Hepatocyte (in vitro differentiated cells): ENCODE measurements around the gene OPN1SW. TPM values are rescaled to one million over a fixed set of nuclear protein-coding genes. Genes with fewer than 3 reads are reported as not detected.

Source experiments
- DNase-seq: peaks from one replicate; pipeline ENCODE4 v3.0.0-alpha.2; 2016; ENCODE audit warnings: low spot score
- H2AFZ ChIP-seq: fragments of 200-600 bp; sonication (generic); 2 replicates; pipeline ENCODE4 v1.6.0; 2016; ENCODE audit warnings: antibody characterized with exemption, mild to moderate bottlenecking
- H3K27ac ChIP-seq: fragments of 200-600 bp; sonication (generic); 2 replicates; pipeline ENCODE4 v1.5.1; 2016; ENCODE audit warnings: mild to moderate bottlenecking
- H3K27me3 ChIP-seq: fragments of 200-600 bp; sonication (generic); 2 replicates; pipeline ENCODE4 v1.6.1; 2016
- H3K36me3 ChIP-seq: fragments of 200-600 bp; sonication (generic); replicated peaks from 2 replicates; pipeline ENCODE4 v1.5.1; 2016; ENCODE audit warnings: low read depth; ENCODE audit not compliant: insufficient read depth
- H3K4me1 ChIP-seq: fragments of 200-600 bp; sonication (generic); 2 replicates; pipeline ENCODE4 v1.5.1; 2016; ENCODE audit warnings: mild to moderate bottlenecking, moderate library complexity; ENCODE audit not compliant: insufficient read depth
- H3K4me2 ChIP-seq: fragments of 200-600 bp; sonication (generic); 2 replicates; pipeline ENCODE4 v1.6.0; 2016
- H3K4me3 ChIP-seq: fragments of 200-600 bp; sonication (generic); 2 replicates; pipeline ENCODE4 v1.5.1; 2016; ENCODE audit warnings: mild to moderate bottlenecking
- H3K79me2 ChIP-seq: fragments of 200-600 bp; sonication (generic); 2 replicates; pipeline ENCODE4 v1.6.0; 2017; ENCODE audit warnings: mild to moderate bottlenecking
- H3K9me2 ChIP-seq: fragments of 200-600 bp; sonication (generic); replicated peaks from 2 replicates; pipeline ENCODE4 v1.6.0; 2017; ENCODE audit warnings: mild to moderate bottlenecking; ENCODE audit not compliant: insufficient read depth
- H3K9me3 ChIP-seq: fragments of 200-600 bp; sonication (generic); 2 replicates; pipeline ENCODE4 v1.5.1; 2016; ENCODE audit warnings: low read depth, mild to moderate bottlenecking
- H4K20me1 ChIP-seq: fragments of 200-600 bp; sonication (generic); 2 replicates; pipeline ENCODE4 v1.6.0; 2016; ENCODE audit warnings: mild to moderate bottlenecking; ENCODE audit not compliant: insufficient read depth, poor library complexity, severe bottlenecking
- EZH2 ChIP-seq: fragments of 200-600 bp; sonication (generic); IDR thresholded peaks from 2 replicates; pipeline ENCODE4 v1.6.1; 2016; ENCODE audit warnings: antibody characterized with exemption, mild to moderate bottlenecking, borderline replicate concordance
- EZH2phosphoT487 ChIP-seq: fragments of 200-600 bp; sonication (generic); IDR thresholded peaks from one replicate; pipeline ENCODE4 v1.6.1; 2018; ENCODE audit warnings: antibody characterized with exemption, mild to moderate bottlenecking, low read depth, moderate library complexity; ENCODE audit not compliant: unreplicated experiment, severe bottlenecking
- WGBS: methylation state at CpG from one replicate; pipeline ENCODE4 v1.1.6; 2016; ENCODE audit warnings: low lambda C conversion rate; ENCODE audit errors: missing lambda C conversion rate; 5-methylcytosine and 5-hydroxymethylcytosine counted together
- polyA plus RNA-seq: library from polyadenylated mRNA; unstranded; fragments of >200 nt; fragmentation: Nextera tagmentation; extraction: Ambion mirVana; gene quantifications from 2 replicates; pipeline ENCODE4 v1.2.1, GENCODE V29; 2016
- total RNA-seq: library from RNA; depleted of rRNA; stranded (reverse); fragments of >200 nt; gene quantifications from 2 replicates; pipeline ENCODE4 v1.2.3, GENCODE V29; 2014
- TF ChIP-seq, protein P1 (sequence below): fragments of 200-600 bp; sonication (generic); IDR thresholded peaks from 2 replicates; pipeline ENCODE4 v1.5.1; 2016; ENCODE audit warnings: antibody characterized with exemption, mild to moderate bottlenecking; ENCODE audit not compliant: poor library complexity

Gene OPN1SW
- total and polyA plus RNA-seq, 2 experiments from 2014 or later, result not detected

DNA sequence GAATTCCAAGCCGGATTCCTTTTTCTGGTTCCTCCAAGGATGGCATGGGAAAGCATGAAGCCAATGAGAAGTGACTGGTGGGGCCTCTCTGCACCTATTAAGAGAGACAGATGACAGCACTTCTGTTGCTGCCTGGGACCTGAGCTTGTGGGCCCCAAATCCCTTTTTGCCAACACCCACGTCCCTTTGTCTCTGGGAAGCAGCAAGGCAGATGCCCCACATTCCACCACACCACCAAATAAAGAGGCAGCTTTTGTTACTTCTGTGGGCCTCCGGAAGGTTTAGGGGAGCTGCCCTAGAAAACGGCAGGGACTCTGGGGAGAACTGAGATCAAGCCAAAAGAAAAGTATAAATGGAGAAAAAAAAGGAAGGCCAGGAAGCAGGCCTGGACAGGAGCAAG is 19.5 kb upstream of the OPN1SW start:
- H3K27ac ChIP-seq, result no peak overlapping the region
- no peaks in the 10 kb centered on the region for H3K9me3 ChIP-seq
- WGBS, result 94% methylated on average over 4 of the region's 4 CpGs
- H3K4me3 ChIP-seq, result no peak overlapping the region
- DNase-seq, result no peak
- H3K79me2 ChIP-seq, result no peaks in the 10 kb centered on the region
- no peak overlapping the region for H3K4me2 ChIP-seq
- no peaks in the 10 kb centered on the region for H3K36me3 ChIP-seq
- TF ChIP-seq EZH2, result no peak
- TF ChIP-seq, protein P1, sequence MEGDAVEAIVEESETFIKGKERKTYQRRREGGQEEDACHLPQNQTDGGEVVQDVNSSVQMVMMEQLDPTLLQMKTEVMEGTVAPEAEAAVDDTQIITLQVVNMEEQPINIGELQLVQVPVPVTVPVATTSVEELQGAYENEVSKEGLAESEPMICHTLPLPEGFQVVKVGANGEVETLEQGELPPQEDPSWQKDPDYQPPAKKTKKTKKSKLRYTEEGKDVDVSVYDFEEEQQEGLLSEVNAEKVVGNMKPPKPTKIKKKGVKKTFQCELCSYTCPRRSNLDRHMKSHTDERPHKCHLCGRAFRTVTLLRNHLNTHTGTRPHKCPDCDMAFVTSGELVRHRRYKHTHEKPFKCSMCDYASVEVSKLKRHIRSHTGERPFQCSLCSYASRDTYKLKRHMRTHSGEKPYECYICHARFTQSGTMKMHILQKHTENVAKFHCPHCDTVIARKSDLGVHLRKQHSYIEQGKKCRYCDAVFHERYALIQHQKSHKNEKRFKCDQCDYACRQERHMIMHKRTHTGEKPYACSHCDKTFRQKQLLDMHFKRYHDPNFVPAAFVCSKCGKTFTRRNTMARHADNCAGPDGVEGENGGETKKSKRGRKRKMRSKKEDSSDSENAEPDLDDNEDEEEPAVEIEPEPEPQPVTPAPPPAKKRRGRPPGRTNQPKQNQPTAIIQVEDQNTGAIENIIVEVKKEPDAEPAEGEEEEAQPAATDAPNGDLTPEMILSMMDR, result no peak
- H2AFZ ChIP-seq, result no peak overlapping the region
- H3K9me2 ChIP-seq, result no peaks in the 10 kb centered on the region
- peaks cover 11% of the 10 kb centered on the region for H3K4me1 ChIP-seq
- no peaks in the 10 kb centered on the region for H4K20me1 ChIP-seq
- H3K27me3 ChIP-seq, result peaks cover 4% of the 10 kb centered on the region

DNA sequence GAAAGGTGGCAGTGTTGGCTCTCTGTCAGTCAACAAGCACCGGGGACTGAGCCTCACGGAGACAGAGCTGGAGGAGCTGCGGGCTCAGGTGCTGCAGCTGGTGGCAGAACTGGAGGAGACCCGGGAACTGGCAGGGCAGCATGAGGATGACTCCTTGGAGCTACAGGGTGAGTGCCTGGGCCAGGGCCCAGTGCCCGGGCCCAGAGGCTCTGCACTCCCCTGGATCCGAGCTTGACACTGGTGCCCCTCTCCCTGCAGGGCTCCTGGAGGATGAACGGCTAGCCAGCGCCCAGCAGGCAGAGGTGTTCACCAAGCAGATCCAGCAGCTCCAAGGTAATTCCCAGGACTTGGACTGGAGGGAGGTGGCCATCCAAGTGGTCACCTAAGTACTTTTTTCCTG is 18.8 kb upstream of the OPN1SW start:
- H3K9me3 ChIP-seq, result no peaks in the 10 kb centered on the region
- no peak overlapping the region for H2AFZ ChIP-seq
- H3K27ac ChIP-seq, result no peak overlapping the region
- peaks cover 4% of the 10 kb centered on the region for H3K27me3 ChIP-seq
- WGBS, result 94% methylated on average over 8 of the region's 8 CpGs
- H4K20me1 ChIP-seq, result no peaks in the 10 kb centered on the region
- no peak overlapping the region for H3K4me2 ChIP-seq
- no peak for DNase-seq
- H3K4me3 ChIP-seq, result no peak overlapping the region
- H3K4me1 ChIP-seq, result peaks cover 11% of the 10 kb centered on the region
- TF ChIP-seq, protein P1, result no peak
- TF ChIP-seq EZH2phosphoT487, result no peak
- TF ChIP-seq EZH2, result no peak
- H3K9me2 ChIP-seq, result no peaks in the 10 kb centered on the region
- no peaks in the 10 kb centered on the region for H3K79me2 ChIP-seq
- no peaks in the 10 kb centered on the region for H3K36me3 ChIP-seq

DNA sequence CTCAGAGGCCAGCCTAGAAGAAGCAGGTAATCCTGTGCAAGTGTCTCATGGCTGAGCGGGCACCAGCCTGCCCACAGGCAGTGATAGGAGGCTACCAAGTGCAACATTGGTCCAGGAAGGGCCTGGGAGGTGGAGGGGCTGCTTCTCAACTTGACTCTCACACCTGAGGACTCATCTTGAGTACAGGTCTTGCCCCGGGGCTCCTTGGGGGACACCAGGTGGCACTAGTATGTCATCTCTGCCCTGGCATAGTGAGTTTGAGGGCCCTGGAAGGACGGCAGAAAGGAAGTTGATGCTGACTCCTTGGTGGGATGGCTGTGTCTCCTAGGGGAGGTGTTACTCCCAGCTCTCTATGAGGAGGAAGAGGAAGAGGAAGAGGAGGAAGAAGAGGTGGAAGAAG is 18.4 kb upstream of the OPN1SW start:
- Histone ChIP-seq H2AFZ (no peak overlapping the region), H3K36me3 (no peaks in the 10 kb centered on the region), H3K9me3 (no peaks in the 10 kb centered on the region), H3K27ac (no peak overlapping the region), H3K27me3 (peaks cover 6% of the 10 kb centered on the region), H3K4me2 (no peak overlapping the region), H3K4me1 (peaks cover 11% of the 10 kb centered on the region), H3K4me3 (no peak overlapping the region), H3K9me2 (no peaks in the 10 kb centered on the region), H4K20me1 (no peaks in the 10 kb centered on the region), H3K79me2 (no peaks in the 10 kb centered on the region)
- 80% methylated on average over 3 of the region's 3 CpGs for WGBS
- no peak for TF ChIP-seq EZH2phosphoT487
- TF ChIP-seq, protein P1, result peak; percentile 7
- no peak for TF ChIP-seq EZH2
- no peak for DNase-seq

DNA sequence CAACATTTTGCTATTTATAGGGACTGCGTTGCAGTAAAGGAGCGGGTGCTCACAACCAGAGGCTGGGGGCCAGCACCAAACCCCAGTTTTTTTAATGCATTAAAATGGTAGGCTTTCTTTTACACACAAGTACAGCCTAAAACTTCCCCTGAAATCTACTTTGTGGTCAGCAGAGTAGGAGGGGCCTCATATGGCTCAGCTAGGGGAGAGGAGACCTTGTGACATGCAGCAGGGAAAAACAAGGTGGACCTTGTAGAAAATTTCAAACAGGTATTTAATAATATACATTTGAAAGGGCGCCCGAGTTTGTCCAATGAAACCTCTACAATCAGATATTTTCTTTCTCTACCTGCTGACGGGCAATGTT is 17.6 kb upstream of the OPN1SW start:
- H3K36me3 ChIP-seq, result no peaks in the 10 kb centered on the region
- no peak overlapping the region for H3K27ac ChIP-seq
- H3K4me1 ChIP-seq, result peaks cover 11% of the 10 kb centered on the region
- H2AFZ ChIP-seq, result no peak overlapping the region
- H4K20me1 ChIP-seq, result no peaks in the 10 kb centered on the region
- no peak for DNase-seq
- no peaks in the 10 kb centered on the region for H3K9me2 ChIP-seq
- peaks cover 7% of the 10 kb centered on the region for H3K27me3 ChIP-seq
- H3K4me3 ChIP-seq, result no peak overlapping the region
- no peaks in the 10 kb centered on the region for H3K9me3 ChIP-seq
- TF ChIP-seq, protein P1, result no peak
- TF ChIP-seq EZH2 (no peak), EZH2phosphoT487 (no peak)
- WGBS, result 96% methylated on average over 5 of the region's 5 CpGs
- no peak overlapping the region for H3K4me2 ChIP-seq
- no peaks in the 10 kb centered on the region for H3K79me2 ChIP-seq
